Neuronal stem cell (in vitro differentiated cells): ENCODE measurements around the gene WASL.

ENCODE experiments used
- DNase-seq: peaks from one replicate; pipeline ENCODE4 v3.0.0-alpha.2; 2013; ENCODE audit warnings: low spot score
- H2AFZ ChIP-seq: one replicate; pipeline ENCODE4 v1.6.1; 2013; ENCODE audit warnings: mild to moderate bottlenecking, low read length, inconsistent platforms
- H2AK5ac ChIP-seq: 2 replicates; pipeline ENCODE4 v1.6.1; 2013; ENCODE audit warnings: low read depth, mild to moderate bottlenecking, inconsistent platforms, low read length, moderate library complexity, mixed read lengths
- H2BK120ac ChIP-seq: 2 replicates; pipeline ENCODE4 v1.6.1; 2013; ENCODE audit warnings: low read depth, mild to moderate bottlenecking, inconsistent platforms, low read length, moderate library complexity, mixed read lengths
- H2BK12ac ChIP-seq: one replicate; pipeline ENCODE4 v1.6.1; 2013; ENCODE audit warnings: low read length, inconsistent platforms
- H2BK15ac ChIP-seq: 2 replicates; pipeline ENCODE4 v1.6.1; 2013; ENCODE audit warnings: mild to moderate bottlenecking, low read length, inconsistent platforms, mixed read lengths
- H2BK5ac ChIP-seq: one replicate; pipeline ENCODE4 v1.6.1; 2013; ENCODE audit warnings: inconsistent platforms, mild to moderate bottlenecking, low read length, moderate library complexity
- H3K14ac ChIP-seq: one replicate; pipeline ENCODE4 v1.6.1; 2013; ENCODE audit warnings: low read length, inconsistent platforms
- H3K18ac ChIP-seq: 2 replicates; pipeline ENCODE4 v1.6.1; 2013; ENCODE audit warnings: low read length, inconsistent platforms
- H3K23ac ChIP-seq: 2 replicates; pipeline ENCODE4 v1.6.1; 2013; ENCODE audit warnings: low read depth, mild to moderate bottlenecking, mixed read lengths, low read length, inconsistent platforms; ENCODE audit not compliant: poor library complexity
- H3K27ac ChIP-seq: replicated peaks from 3 replicates; pipeline ENCODE4 v1.5.1; 2013; ENCODE audit warnings: low read length, inconsistent platforms
- H3K27me3 ChIP-seq, 3 experiments: 2 replicates each; pipeline ENCODE4 v1.6.1; 2013; ENCODE audit warnings: low read length in 3 of 3, mild to moderate bottlenecking in 2 of 3, inconsistent platforms in 1 of 3, low read depth in 1 of 3, mixed read lengths in 1 of 3, moderate library complexity in 1 of 3; ENCODE audit not compliant: control insufficient read depth in 3 of 3, insufficient read depth in 3 of 3
- H3K36me3 ChIP-seq, 2 donors: replicated peaks in 1 of 2; 2 replicates each; pipeline ENCODE4 v1.6.1; 2013; ENCODE audit warnings: low read length in 2 of 2; ENCODE audit not compliant: control insufficient read depth in 2 of 2, insufficient read depth in 2 of 2
- H3K4ac ChIP-seq: 2 replicates; pipeline ENCODE4 v1.6.1; 2013; ENCODE audit warnings: inconsistent platforms, mild to moderate bottlenecking, low read length, moderate library complexity
- H3K4me1 ChIP-seq, 2 donors: 1 replicate in 1 of 2; 2 replicates in 1 of 2; pipeline ENCODE4 v1.6.1; 2013; ENCODE audit warnings: low read length in 2 of 2, low read depth in 1 of 2; ENCODE audit not compliant: control insufficient read depth in 2 of 2, insufficient read depth in 1 of 2
- H3K4me2 ChIP-seq: one replicate; pipeline ENCODE4 v1.6.1; 2013; ENCODE audit warnings: mild to moderate bottlenecking, low read length, inconsistent platforms; ENCODE audit not compliant: insufficient read depth, poor library complexity, severe bottlenecking
- H3K4me3 ChIP-seq, 2 donors: 2 replicates each; pipeline ENCODE4 v1.5.1; 2013; ENCODE audit warnings: low read length in 2 of 2, mild to moderate bottlenecking in 2 of 2, inconsistent platforms in 1 of 2, moderate library complexity in 1 of 2
- H3K79me1 ChIP-seq: one replicate; pipeline ENCODE4 v1.6.1; 2013; ENCODE audit warnings: low read depth, mild to moderate bottlenecking, inconsistent platforms, low read length, moderate library complexity
- H3K9ac ChIP-seq: one replicate; pipeline ENCODE4 v1.6.1; 2013; ENCODE audit warnings: mild to moderate bottlenecking, low read depth, low read length, inconsistent platforms; ENCODE audit not compliant: poor library complexity
- H3K9me3 ChIP-seq, 2 donors: replicated peaks in 1 of 2; 2 replicates each; pipeline versions ENCODE3 to v1.6.1; 2013; ENCODE audit warnings: low read length in 2 of 2, mild to moderate bottlenecking in 2 of 2, inconsistent platforms in 1 of 2, low read depth in 1 of 2, mixed read lengths in 1 of 2, moderate library complexity in 1 of 2; ENCODE audit not compliant: control insufficient read depth in 2 of 2, insufficient read depth in 1 of 2
- H4K8ac ChIP-seq: one replicate; pipeline ENCODE4 v1.6.1; 2013; ENCODE audit warnings: low read depth, mild to moderate bottlenecking, inconsistent platforms, low read length, moderate library complexity
- H4K91ac ChIP-seq: one replicate; pipeline ENCODE4 v1.6.1; 2013; ENCODE audit warnings: low read length, low read depth, mild to moderate bottlenecking, inconsistent platforms; ENCODE audit not compliant: poor library complexity
- WGBS, 2 donors: extraction: QIAGEN DNeasy Blood & Tissue Kit; methylation state at CpG; one replicate each; pipeline ENCODE4 v1.1.7; 2013; ENCODE audit warnings: missing lambda C conversion rate in 2 of 2, mixed read lengths in 1 of 2; ENCODE audit not compliant: insufficient read length in 2 of 2, insufficient replicate concordance in 1 of 2; ENCODE audit errors: extremely low coverage in 2 of 2; 5-methylcytosine and 5-hydroxymethylcytosine counted together

Gene WASL

GRCh38 chr7:123752534-123752933 is 3.7 kb upstream of the WASL start:
- H4K8ac ChIP-seq = no peak overlapping the region
- H3K4ac ChIP-seq = no peak overlapping the region
- H3K79me1 ChIP-seq = peaks cover 2% of the 10 kb centered on the region
- no peak overlapping the region for H2AK5ac ChIP-seq
- H3K27me3 ChIP-seq = no peaks in the 10 kb centered on the region
- H2BK15ac ChIP-seq = no peak overlapping the region
- WGBS, 2 donors = no CpG with 5 or more reads among the region's 3 CpGs
- no peaks in the 10 kb centered on the region for H3K9me3 ChIP-seq
- no peak overlapping the region for H2AFZ ChIP-seq
- H3K18ac ChIP-seq = no peak overlapping the region
- H2BK5ac ChIP-seq = no peak overlapping the region
- DNase-seq = no peak
- no peak overlapping the region for H3K14ac ChIP-seq
- no peak overlapping the region for H4K91ac ChIP-seq
- no peaks in the 10 kb centered on the region for H3K36me3 ChIP-seq
- no peak overlapping the region for H2BK12ac ChIP-seq
- no peak overlapping the region for H3K4me3 ChIP-seq
- H2BK120ac ChIP-seq = no peak overlapping the region
- H3K9ac ChIP-seq = no peak overlapping the region
- H3K23ac ChIP-seq = no peak overlapping the region
- H3K4me1 ChIP-seq = peaks cover 1 to 7% of the 10 kb centered on the region in 2 donors
- H3K27ac ChIP-seq = no peak overlapping the region
- H3K4me2 ChIP-seq = no peak overlapping the region

- Histone ChIP-seq H4K8ac (no peak overlapping the region), H3K9me3 (no peaks in the 10 kb centered on the region), H3K27ac (no peak overlapping the region), H3K9ac (no peak overlapping the region), H3K4me2 (no peak overlapping the region), H3K4ac (no peak overlapping the region), H3K79me1 (peaks cover 2% of the 10 kb centered on the region), H2BK15ac (no peak overlapping the region), H3K14ac (no peak overlapping the region), H4K91ac (no peak overlapping the region), H3K27me3 (no peaks in the 10 kb centered on the region), H3K4me3 (no peak overlapping the region), H3K23ac (no peak overlapping the region), H3K18ac (no peak overlapping the region), H3K36me3 (no peaks in the 10 kb centered on the region), H2AFZ (no peak overlapping the region), H2BK12ac (no peak overlapping the region), H3K4me1 (peaks cover 1 to 7% of the 10 kb centered on the region in 2 donors), H2AK5ac (no peak overlapping the region), H2BK5ac (no peak overlapping the region), H2BK120ac (no peak overlapping the region)
- DNase-seq = no peak
- WGBS, 2 donors = no CpG with 5 or more reads among the region's 1 CpG
Observed at GRCh38 chr7:123751821-123752220, 3.0 kb upstream of the WASL start.

GRCh38 chr7:123750389-123751230 is 1.8 kb upstream of the WASL start:
- Histone ChIP-seq H3K9ac (no peak overlapping the region), H2AFZ (no peak overlapping the region), H3K4me2 (no peak overlapping the region), H3K14ac (no peak overlapping the region), H3K23ac (no peak overlapping the region), H3K4ac (no peak overlapping the region), H3K36me3 (peaks cover 0 to 4% of the 10 kb centered on the region in 2 donors), H3K27ac (no peak overlapping the region), H2BK5ac (no peak overlapping the region), H3K4me3 (peak overlapping the region in 1 of 2 donors; percentile 93), H3K4me1 (peaks cover 1 to 14% of the 10 kb centered on the region in 2 donors), H2BK120ac (no peak overlapping the region), H3K27me3 (no peaks in the 10 kb centered on the region), H4K8ac (no peak overlapping the region), H2BK15ac (no peak overlapping the region), H3K9me3 (no peaks in the 10 kb centered on the region), H4K91ac (no peak overlapping the region), H3K79me1 (peaks cover 2% of the 10 kb centered on the region), H2AK5ac (no peak overlapping the region), H3K18ac (no peak overlapping the region), H2BK12ac (no peak overlapping the region)
- no peak for DNase-seq
- no CpG with 5 or more reads among the region's 2 CpGs for whole genome bisulfite sequencing, 2 donors

- Histone ChIP-seq H2BK120ac (no peak overlapping the region), H2BK5ac (no peak overlapping the region), H2BK12ac (no peak overlapping the region), H4K8ac (no peak overlapping the region), H3K18ac (peak overlapping the region; percentile 96), H2BK15ac (no peak overlapping the region), H3K23ac (peak overlapping the region; percentile 99), H3K4me1 (peaks cover 0 to 12% of the 10 kb centered on the region in 2 donors), H2AFZ (peak overlapping the region; percentile 94), H4K91ac (no peak overlapping the region), H3K9ac (peak overlapping the region; percentile 82), H3K4me3 (peak overlapping the region; percentile 80 to 93), H3K27ac (peak overlapping the region; percentile 96), H3K36me3 (peaks cover 0 to 4% of the 10 kb centered on the region in 2 donors), H2AK5ac (no peak overlapping the region), H3K27me3 (no peaks in the 10 kb centered on the region), H3K9me3 (no peaks in the 10 kb centered on the region), H3K79me1 (peaks cover 2% of the 10 kb centered on the region), H3K4me2 (peak overlapping the region; percentile 23), H3K4ac (no peak overlapping the region), H3K14ac (no peak overlapping the region)
- DNase-seq = no peak
- WGBS, 2 donors = no CpG with 5 or more reads among the region's 10 CpGs
Observed at GRCh38 chr7:123749537-123749857, 694 bp upstream of the WASL start.
